ENCODE data around the gene MRPS27.

DNA sequence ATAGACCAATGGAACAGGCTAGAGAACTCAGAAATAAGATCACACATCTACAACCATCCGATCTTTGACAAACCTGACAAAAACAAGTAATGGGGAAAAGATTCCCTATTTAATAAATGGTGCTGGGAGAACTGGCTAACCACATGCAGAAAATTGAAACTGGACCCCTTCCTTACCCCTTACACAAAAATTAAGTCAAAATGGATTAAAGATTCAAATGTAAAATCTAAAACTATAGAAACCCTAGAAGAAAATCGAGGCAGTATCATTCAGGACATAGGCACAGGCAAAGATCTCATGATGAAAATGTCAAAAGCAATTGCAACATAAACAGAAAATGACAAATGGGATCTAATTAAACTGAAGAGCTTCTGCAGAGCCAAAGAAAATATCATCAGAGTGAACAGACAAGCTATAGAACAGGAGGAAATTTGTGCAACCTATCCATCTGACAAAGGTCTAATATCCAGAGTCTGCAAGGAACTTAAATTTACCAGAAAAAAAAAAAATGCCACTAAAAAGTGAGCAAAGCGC, 43.8 kb downstream of the MRPS27 start:
- TF ChIP-seq, protein P1, sequence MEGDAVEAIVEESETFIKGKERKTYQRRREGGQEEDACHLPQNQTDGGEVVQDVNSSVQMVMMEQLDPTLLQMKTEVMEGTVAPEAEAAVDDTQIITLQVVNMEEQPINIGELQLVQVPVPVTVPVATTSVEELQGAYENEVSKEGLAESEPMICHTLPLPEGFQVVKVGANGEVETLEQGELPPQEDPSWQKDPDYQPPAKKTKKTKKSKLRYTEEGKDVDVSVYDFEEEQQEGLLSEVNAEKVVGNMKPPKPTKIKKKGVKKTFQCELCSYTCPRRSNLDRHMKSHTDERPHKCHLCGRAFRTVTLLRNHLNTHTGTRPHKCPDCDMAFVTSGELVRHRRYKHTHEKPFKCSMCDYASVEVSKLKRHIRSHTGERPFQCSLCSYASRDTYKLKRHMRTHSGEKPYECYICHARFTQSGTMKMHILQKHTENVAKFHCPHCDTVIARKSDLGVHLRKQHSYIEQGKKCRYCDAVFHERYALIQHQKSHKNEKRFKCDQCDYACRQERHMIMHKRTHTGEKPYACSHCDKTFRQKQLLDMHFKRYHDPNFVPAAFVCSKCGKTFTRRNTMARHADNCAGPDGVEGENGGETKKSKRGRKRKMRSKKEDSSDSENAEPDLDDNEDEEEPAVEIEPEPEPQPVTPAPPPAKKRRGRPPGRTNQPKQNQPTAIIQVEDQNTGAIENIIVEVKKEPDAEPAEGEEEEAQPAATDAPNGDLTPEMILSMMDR (IDR thresholded peaks at IDR 0.05): no peak
- no peak for TF ChIP-seq POLR2A (IDR thresholded peaks at IDR 0.05)
- no peak for TF ChIP-seq EP300 (IDR thresholded peaks at IDR 0.05)
